HCT116 (cell line): ENCODE data around the gene RARB. TPM values are rescaled to one million over a fixed set of nuclear protein-coding genes. Genes with fewer than 3 reads are reported as not detected.

Source experiments
- ATAC-seq: fragments of 200-7000 bp; cut with Tn5 transposase; 2 replicates; pipeline ENCODE4 v1.9.1; 2020; ENCODE audit warnings: mild to moderate bottlenecking, moderate library complexity
- BruUV-seq: library from RNA; stranded (reverse); fragments of 400-500 nt; replicated peaks from 2 replicates; lab custom pipeline; 2021; lab: Mats Ljungman, UMichigan
- CTCF ChIA-PET: fragments of 300-600 bp; sonication (Branson Sonifier 250); formaldehyde crosslinking; loops from one replicate; lab custom pipeline; 2021; ENCODE audit warnings: antibody characterized with exemption; lab: Charles Lee
- POLR2A ChIA-PET: fragments of 300-600, 350-600 bp; sonication (Branson Sonifier 250); formaldehyde crosslinking; loops from one replicate; lab custom pipeline; 2021; ENCODE audit warnings: antibody characterized with exemption; lab: Charles Lee
- RAD21 ChIA-PET, 2 experiments: fragments of 300-600 bp; sonication (Branson Sonifier 250); formaldehyde crosslinking; loops; one replicate each; lab custom pipeline; 2023; ENCODE audit warnings: low total read pairs in 2 of 2; ENCODE audit not compliant: uncharacterized antibody in 2 of 2, unreplicated experiment in 2 of 2, low non-redundant PET in 1 of 2; lab: Charles Lee
- DNase-seq: peaks from one replicate; pipeline ENCODE4 v3.0.0-alpha.2; 2010; ENCODE audit warnings: low read depth, low spot score
- H2AFZ ChIP-seq: fragments of 200-600 bp; shearing (Covaris generic), sonication (generic); 2 replicates; pipeline ENCODE4 v1.6.1; 2017; ENCODE audit warnings: low read depth, mixed run types, mixed read lengths, antibody characterized with exemption, low read length; ENCODE audit not compliant: poor library complexity, severe bottlenecking
- H3K27ac ChIP-seq: 2 replicates; pipeline ENCODE4 v1.5.1; 2012; ENCODE audit warnings: low read depth, low read length
- H3K27me3 ChIP-seq: fragments of 200-600 bp; sonication (generic); 2 replicates; pipeline ENCODE4 v1.6.1; 2016; ENCODE audit warnings: mixed run types, low read length, mixed read lengths; ENCODE audit not compliant: insufficient read depth
- H3K36me3 ChIP-seq, 2 experiments: fragments of 200-500 bp in 1 of 2; fragments of 200-600 bp in 1 of 2; sonication (Bioruptor generic) in 1 of 2; sonication (generic) in 1 of 2; 2 replicates each; pipeline versions ENCODE4 v1.5.1 to v1.6.1; 2014 to 2016; ENCODE audit warnings: low read length in 2 of 2, inconsistent platforms in 1 of 2, mixed read lengths in 1 of 2, mixed run types in 1 of 2; ENCODE audit not compliant: insufficient read depth in 2 of 2, control insufficient read depth in 1 of 2
- H3K4me1 ChIP-seq, 2 experiments: fragments of 200-600 bp in 1 of 2; sonication (generic) in 1 of 2; 2 replicates each; pipeline versions ENCODE4 v1.5.1 to v1.6.1; 2012 to 2017; ENCODE audit warnings: low read length in 2 of 2, inconsistent platforms in 1 of 2, mild to moderate bottlenecking in 1 of 2, mixed read lengths in 1 of 2, mixed run types in 1 of 2, moderate library complexity in 1 of 2; ENCODE audit not compliant: insufficient read depth in 2 of 2, control insufficient read depth in 1 of 2
- H3K4me2 ChIP-seq: fragments of 200-600 bp; sonication (generic); 2 replicates; pipeline ENCODE4 v1.6.1; 2017; ENCODE audit warnings: mixed run types, low read length, mixed read lengths
- H3K4me3 ChIP-seq, 2 experiments: fragments of 200-600 bp in 1 of 2; sonication (generic) in 1 of 2; replicated peaks in 1 of 2; 2 replicates each; pipeline ENCODE4 v1.5.1; 2011 to 2016; ENCODE audit warnings: low read length in 2 of 2, control low read depth in 1 of 2, low read depth in 1 of 2, mild to moderate bottlenecking in 1 of 2, mixed read lengths in 1 of 2, mixed run types in 1 of 2
- H3K79me2 ChIP-seq: fragments of 200-600 bp; sonication (generic); 2 replicates; pipeline ENCODE4 v1.6.1; 2017; ENCODE audit warnings: mild to moderate bottlenecking, mixed run types, low read length, moderate library complexity, mixed read lengths; ENCODE audit not compliant: insufficient read depth
- H3K9ac ChIP-seq: fragments of 200-600 bp; sonication (generic); 2 replicates; pipeline ENCODE4 v1.6.1; 2016; ENCODE audit warnings: low read length, mixed read lengths
- H3K9me2 ChIP-seq: fragments of 200-600 bp; sonication (generic), shearing (Covaris generic); 2 replicates; pipeline ENCODE4 v1.6.1; 2017; ENCODE audit warnings: mixed run types, mild to moderate bottlenecking, moderate library complexity; ENCODE audit not compliant: insufficient read depth
- H3K9me3 ChIP-seq, 2 experiments: fragments of 200-500 bp in 1 of 2; fragments of 200-600 bp in 1 of 2; sonication (Bioruptor generic) in 1 of 2; sonication (generic) in 1 of 2; 2 replicates each; pipeline ENCODE4 v1.6.1; 2014 to 2017; ENCODE audit warnings: low read length in 2 of 2, mixed read lengths in 2 of 2, inconsistent platforms in 1 of 2, low read depth in 1 of 2, mild to moderate bottlenecking in 1 of 2, mixed run types in 1 of 2, moderate library complexity in 1 of 2; ENCODE audit not compliant: control insufficient read depth in 1 of 2, insufficient read depth in 1 of 2
- H4K20me1 ChIP-seq: fragments of 200-600 bp; sonication (generic), shearing (Covaris generic); 2 replicates; pipeline ENCODE4 v1.6.1; 2017; ENCODE audit warnings: mixed run types, mild to moderate bottlenecking, moderate library complexity; ENCODE audit not compliant: insufficient read depth
- CBX3 ChIP-seq: IDR thresholded peaks from 2 replicates; pipeline ENCODE4 v1.6.1; 2012; ENCODE audit warnings: low read depth
- ELF1 ChIP-seq: IDR thresholded peaks from 2 replicates; pipeline ENCODE4 v1.6.1; 2012; ENCODE audit warnings: low read depth, borderline replicate concordance
- EZH2 ChIP-seq: fragments of 200-600 bp; sonication (generic); IDR thresholded peaks from 2 replicates; pipeline ENCODE4 v1.6.1; 2017; ENCODE audit warnings: antibody characterized with exemption, mixed run types
- EZH2phosphoT487 ChIP-seq: fragments of 200-600 bp; IDR thresholded peaks from 2 replicates; pipeline ENCODE4 v1.6.1; 2018; ENCODE audit warnings: antibody characterized with exemption, borderline replicate concordance
- FOSL1 ChIP-seq: IDR thresholded peaks from 2 replicates; pipeline ENCODE4 v1.6.1; 2012; ENCODE audit warnings: low read depth
- JUND ChIP-seq: IDR thresholded peaks from 2 replicates; pipeline ENCODE4 v1.6.1; 2012
- MAX ChIP-seq: IDR thresholded peaks from 2 replicates; pipeline ENCODE4 v1.6.1; 2012
- POLR2AphosphoS5 ChIP-seq: IDR thresholded peaks from 2 replicates; pipeline ENCODE4 v1.6.1; 2011; ENCODE audit warnings: mild to moderate bottlenecking, low read depth, low read length, moderate library complexity
- RAD21 ChIP-seq: IDR thresholded peaks from 2 replicates; pipeline ENCODE4 v1.6.1; 2012; ENCODE audit warnings: low read depth, mild to moderate bottlenecking
- REST ChIP-seq: IDR thresholded peaks from 2 replicates; pipeline ENCODE4 v1.6.1; 2012; ENCODE audit warnings: low read depth
- SIN3A ChIP-seq: IDR thresholded peaks from 2 replicates; pipeline ENCODE4 v1.6.1; 2012; ENCODE audit warnings: low read depth
- SP1 ChIP-seq: IDR thresholded peaks from 2 replicates; pipeline ENCODE4 v1.6.1; 2012; ENCODE audit warnings: low read depth
- SRF ChIP-seq: IDR thresholded peaks from 2 replicates; pipeline ENCODE4 v1.6.1; 2012; ENCODE audit warnings: low read depth
- TCF7L2 ChIP-seq: IDR thresholded peaks from 2 replicates; pipeline ENCODE4 v1.7.0; 2011; ENCODE audit warnings: borderline replicate concordance, inconsistent platforms; ENCODE audit not compliant: insufficient read depth, insufficient read length; ENCODE audit errors: extremely low read depth
- YY1 ChIP-seq: IDR thresholded peaks from 2 replicates; pipeline ENCODE4 v1.6.1; 2011; ENCODE audit warnings: low read length, low read depth, moderate library complexity, mild to moderate bottlenecking; ENCODE audit not compliant: insufficient replicate concordance; ENCODE audit errors: extremely low read depth
- ZFX ChIP-seq: fragments of 450-650 bp; IDR thresholded peaks from 2 replicates; pipeline ENCODE4 v1.6.1; 2017
- ZNF274 ChIP-seq: fragments of 200-500 bp; sonication (Bioruptor generic); IDR thresholded peaks from 2 replicates; pipeline ENCODE4 v1.6.1; 2014; ENCODE audit warnings: mild to moderate bottlenecking, low read depth, low read length, inconsistent platforms
- intact Hi-C: fragments of 100-400 bp; cut with micrococcal nuclease; formaldehyde crosslinking; loops from 2 replicates; pipeline ENCODE4 v1.10.0; 2022
- total RNA-seq: library from RNA; stranded (reverse); gene quantifications from one replicate; pipeline ENCODE4 v1.2.1, GENCODE V29; 2021; ENCODE audit not compliant: unreplicated experiment
- TF ChIP-seq, protein P1 (sequence below): IDR thresholded peaks from 2 replicates; pipeline ENCODE4 v1.6.1; 2012

RARB gene
- total RNA-seq, 1 experiment from 2014 or later = not detected

DNA sequence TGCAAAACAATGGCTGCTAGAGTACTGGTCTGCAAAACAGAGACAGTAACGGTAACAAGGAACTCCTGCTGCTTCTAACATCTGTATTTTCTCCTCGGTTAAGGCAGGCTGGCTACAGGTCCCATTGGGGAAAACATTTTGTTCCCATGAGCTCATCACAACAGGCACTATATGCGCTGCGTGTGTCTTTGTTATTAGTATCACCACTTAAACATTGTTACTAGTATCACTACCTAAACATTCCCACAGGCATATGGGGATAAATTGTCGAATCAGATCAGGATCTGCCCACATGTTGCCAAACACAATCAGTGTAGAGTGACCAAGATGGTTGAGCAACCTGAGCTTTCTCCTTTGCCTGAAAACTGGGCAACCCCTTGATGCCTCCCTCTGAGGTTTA lies 159.5 kb downstream of the RARB start:
- H2AFZ ChIP-seq = no peak overlapping the region
- BruUV-seq = no TSS peak
- DNase-seq = no peak

More for the DNA sequence above, 159.5 kb downstream of the RARB start:
- Histone ChIP-seq H3K4me2 (no peak overlapping the region), H3K4me1 (peaks cover 3 to 7% of the 10 kb centered on the region in 2 experiments; a peak in 2 of 4 replicates), H3K9me2 (no peaks in the 10 kb centered on the region)
- intact Hi-C loops = no loop called here
- CTCF ChIA-PET = no interaction called here
- TF ChIP-seq EZH2phosphoT487 (no peak), ELF1 (no peak), RAD21 (no peak), ZFX (no peak), SIN3A (no peak), EZH2 (no peak), SRF (no peak), CBX3 (no peak), REST (no peak), FOSL1 (no peak), SP1 (no peak), MAX (no peak), POLR2AphosphoS5 (no peak), YY1 (no peak), ZNF274 (no peak), JUND (no peak), TCF7L2 (no peak)
- TF ChIP-seq, protein P1, sequence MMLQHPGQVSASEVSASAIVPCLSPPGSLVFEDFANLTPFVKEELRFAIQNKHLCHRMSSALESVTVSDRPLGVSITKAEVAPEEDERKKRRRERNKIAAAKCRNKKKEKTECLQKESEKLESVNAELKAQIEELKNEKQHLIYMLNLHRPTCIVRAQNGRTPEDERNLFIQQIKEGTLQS = no peak
- TF ChIP-seq, all 23 proteins: peak for 0
- H3K27me3 ChIP-seq = no peaks in the 10 kb centered on the region
- no peaks in the 10 kb centered on the region for H3K9me3 ChIP-seq
- POLR2A ChIA-PET = no interaction called here
- no peaks in the 10 kb centered on the region for H3K36me3 ChIP-seq
- no peak overlapping the region for H3K4me3 ChIP-seq
- H3K27ac ChIP-seq = no peak overlapping the region
- no peaks in the 10 kb centered on the region for H3K79me2 ChIP-seq
- no peak for ATAC-seq
- H4K20me1 ChIP-seq = no peaks in the 10 kb centered on the region
- RAD21 ChIA-PET = no interaction called here
- H3K9ac ChIP-seq = no peak overlapping the region
